ENCODE measurements around the gene SLC8A1. TPM values are rescaled to one million over a fixed set of nuclear protein-coding genes. Genes with fewer than 3 reads are reported as not detected.

Gene SLC8A1
- total RNA-seq, 4 donors from 2014 or later, result 2.2 to 45.0 (median 9.6) TPM

- Histone ChIP-seq H3K27me3 (no peaks in the 10 kb centered on the region), H3K4me1 (no peaks in the 10 kb centered on the region), H3K9me3 (no peaks in the 10 kb centered on the region), H3K4me3 (no peak overlapping the region), H3K36me3 (no peaks in the 10 kb centered on the region), H3K27ac (no peak overlapping the region)
- no peak for DNase-seq
- TF ChIP-seq, protein P1, sequence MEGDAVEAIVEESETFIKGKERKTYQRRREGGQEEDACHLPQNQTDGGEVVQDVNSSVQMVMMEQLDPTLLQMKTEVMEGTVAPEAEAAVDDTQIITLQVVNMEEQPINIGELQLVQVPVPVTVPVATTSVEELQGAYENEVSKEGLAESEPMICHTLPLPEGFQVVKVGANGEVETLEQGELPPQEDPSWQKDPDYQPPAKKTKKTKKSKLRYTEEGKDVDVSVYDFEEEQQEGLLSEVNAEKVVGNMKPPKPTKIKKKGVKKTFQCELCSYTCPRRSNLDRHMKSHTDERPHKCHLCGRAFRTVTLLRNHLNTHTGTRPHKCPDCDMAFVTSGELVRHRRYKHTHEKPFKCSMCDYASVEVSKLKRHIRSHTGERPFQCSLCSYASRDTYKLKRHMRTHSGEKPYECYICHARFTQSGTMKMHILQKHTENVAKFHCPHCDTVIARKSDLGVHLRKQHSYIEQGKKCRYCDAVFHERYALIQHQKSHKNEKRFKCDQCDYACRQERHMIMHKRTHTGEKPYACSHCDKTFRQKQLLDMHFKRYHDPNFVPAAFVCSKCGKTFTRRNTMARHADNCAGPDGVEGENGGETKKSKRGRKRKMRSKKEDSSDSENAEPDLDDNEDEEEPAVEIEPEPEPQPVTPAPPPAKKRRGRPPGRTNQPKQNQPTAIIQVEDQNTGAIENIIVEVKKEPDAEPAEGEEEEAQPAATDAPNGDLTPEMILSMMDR (IDR thresholded peaks at IDR 0.05), result no peak
- 82 to 92% methylated on average over 1 of the region's 1 CpG for WGBS, 2 donors
- intact Hi-C loops (cut with DNase I), result no loop called here
Measured at GRCh38 chr2:40230186-40230585, 221.7 kb downstream of the SLC8A1 start.

GRCh38 chr2:40228310-40228709 lies 223.6 kb downstream of the SLC8A1 start:
- H3K4me3 ChIP-seq, result no peak overlapping the region
- no peaks in the 10 kb centered on the region for H3K9me3 ChIP-seq
- intact Hi-C loops (cut with DNase I), result no loop called here
- H3K36me3 ChIP-seq, result no peaks in the 10 kb centered on the region
- no peak for TF ChIP-seq POLR2A (IDR thresholded peaks at IDR 0.05)
- TF ChIP-seq, protein P1 (IDR thresholded peaks at IDR 0.05), result no peak
- no peak for DNase-seq
- no peaks in the 10 kb centered on the region for H3K27me3 ChIP-seq
- H3K4me1 ChIP-seq, result no peaks in the 10 kb centered on the region
- H3K27ac ChIP-seq, result no peak overlapping the region
- WGBS, 2 donors, result 77 to 80% methylated on average over 3 of the region's 3 CpGs

GRCh38 chr2:40227210-40227609 lies 224.7 kb downstream of the SLC8A1 start:
- no peak for DNase-seq
- Histone ChIP-seq H3K27ac (no peak overlapping the region), H3K27me3 (no peaks in the 10 kb centered on the region), H3K4me3 (no peak overlapping the region), H3K9me3 (no peaks in the 10 kb centered on the region), H3K4me1 (no peaks in the 10 kb centered on the region), H3K36me3 (no peaks in the 10 kb centered on the region)
- TF ChIP-seq, protein P1 (IDR thresholded peaks at IDR 0.05), result no peak
- no peak for TF ChIP-seq POLR2A (IDR thresholded peaks at IDR 0.05)
- 70 to 72% methylated on average over 4 of the region's 4 CpGs for WGBS, 2 donors
- intact Hi-C loops (cut with DNase I), result no loop called here

DNA sequence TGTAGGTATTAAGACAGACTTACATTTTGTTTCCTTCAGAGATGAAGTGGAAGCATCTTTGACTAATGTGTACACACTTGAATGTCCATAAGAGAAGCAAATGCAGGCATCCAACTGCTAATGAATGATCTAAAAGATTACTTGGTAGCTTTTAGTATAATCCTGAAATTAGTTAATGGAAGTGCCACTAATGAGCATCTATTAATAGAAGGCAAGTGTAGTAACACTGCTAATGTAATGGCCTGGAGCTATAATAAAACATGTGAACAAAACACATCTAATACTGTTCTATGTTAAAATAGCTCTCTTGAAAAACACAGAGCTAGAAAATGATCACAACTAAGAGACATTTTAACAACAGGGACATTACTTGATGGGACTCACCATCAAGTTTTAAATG lies 225.3 kb downstream of the SLC8A1 start:
- Histone ChIP-seq H3K27me3 (no peaks in the 10 kb centered on the region), H3K27ac (no peak overlapping the region), H3K36me3 (no peaks in the 10 kb centered on the region), H3K4me1 (no peaks in the 10 kb centered on the region), H3K9me3 (no peaks in the 10 kb centered on the region), H3K4me3 (no peak overlapping the region)
- intact Hi-C loops (cut with DNase I), result no loop called here
- no peak for TF ChIP-seq POLR2A (IDR thresholded peaks at IDR 0.05)
- TF ChIP-seq, protein P1 (IDR thresholded peaks at IDR 0.05), result no peak
- DNase-seq, result no peak

DNA sequence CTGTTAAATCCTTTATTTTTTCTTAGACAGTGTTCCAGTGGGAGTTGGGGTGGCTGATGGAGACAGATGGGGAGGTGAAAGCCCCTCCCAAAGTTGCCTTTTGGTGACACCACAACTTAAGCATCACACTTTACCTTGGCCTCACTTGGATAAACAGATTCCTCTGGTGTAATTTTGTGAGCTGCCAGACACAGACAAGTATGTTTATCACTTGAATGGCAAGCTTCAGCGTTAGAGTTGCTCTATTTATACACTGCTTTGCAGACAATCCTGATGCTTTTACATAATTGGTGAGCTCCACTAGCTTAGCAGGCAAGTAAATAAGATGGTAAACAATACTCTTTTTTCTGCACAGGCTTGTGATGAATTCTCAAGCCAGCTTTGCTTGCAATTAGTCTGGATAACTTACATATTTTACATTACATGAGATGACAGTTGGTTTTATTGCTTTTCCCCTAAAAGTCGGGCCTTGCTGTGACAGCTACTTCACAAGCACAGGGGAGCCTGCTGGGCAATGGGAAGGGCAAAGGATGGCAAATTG lies 226.2 kb downstream of the SLC8A1 start:
- 40 to 42% methylated on average over 2 of the region's 2 CpGs for WGBS, 2 donors
- Histone ChIP-seq H3K9me3 (no peaks in the 10 kb centered on the region), H3K27me3 (no peaks in the 10 kb centered on the region), H3K4me3 (no peak overlapping the region), H3K27ac (no peak overlapping the region), H3K4me1 (peaks cover 0 to 2% (median 0%) of the 10 kb centered on the region in 3 donors), H3K36me3 (no peaks in the 10 kb centered on the region)
- no peak for DNase-seq
- TF ChIP-seq, protein P1 (IDR thresholded peaks at IDR 0.05), result no peak
- intact Hi-C loops (cut with DNase I), result no loop called here
